HG03175 (cell line): ENCODE data around the gene SCN4A.
A peak's percentile ranks its signal among the peaks of the same experiment; 100 is the strongest.
"Not testable (repeated sequence)": the region's sequence is repeated elsewhere in the genome, so short reads cannot be mapped to it uniquely, and the experiment has no call there.

Experiments
- ATAC-seq: cut with Tn5 transposase; IDR thresholded peaks from one replicate; pipeline ENCODE4 v1.9.1; 2021; ENCODE audit warnings: mild to moderate bottlenecking, moderate library complexity; ENCODE audit not compliant: unreplicated experiment

The SCN4A gene

GRCh38 chr17:63986821-63987220 lies 14.1 kb upstream of the SCN4A start:
- no peak for ATAC-seq

GRCh38 chr17:63985387-63986140 lies 12.8 kb upstream of the SCN4A start:
- no peak for ATAC-seq

- ATAC-seq: no peak
These were observed 12.1 kb upstream of the SCN4A start for GRCh38 chr17:63984651-63985386.

GRCh38 chr17:63984236-63984635 lies 11.5 kb upstream of the SCN4A start:
- no peak for ATAC-seq

- no peak for ATAC-seq
These were observed 10.6 kb upstream of the SCN4A start for GRCh38 chr17:63983320-63983719.

GRCh38 chr17:63982641-63983040 lies 9.9 kb upstream of the SCN4A start:
- ATAC-seq: not testable (repeated sequence)

GRCh38 chr17:63978272-63979200 lies 5.8 kb upstream of the SCN4A start:
- no peak for ATAC-seq

- no peak for ATAC-seq
These were observed 4.0 kb upstream of the SCN4A start for GRCh38 chr17:63976702-63977101.

- no peak for ATAC-seq
These were observed 2.9 kb upstream of the SCN4A start for GRCh38 chr17:63975541-63976092.

- no peak for ATAC-seq
These were observed 2.0 kb upstream of the SCN4A start for GRCh38 chr17:63974594-63975192.

GRCh38 chr17:63973930-63974593 lies 1.3 kb upstream of the SCN4A start:
- no peak for ATAC-seq

- no peak for ATAC-seq
These were observed 529 bp upstream of the SCN4A start for GRCh38 chr17:63973247-63973646.

- ATAC-seq: no peak
These were observed 3.4 kb downstream of the SCN4A start for GRCh38 chr17:63969278-63969677.

- no peak for ATAC-seq
These were observed 4.8 kb downstream of the SCN4A start for GRCh38 chr17:63967953-63968352.

- ATAC-seq: peak; percentile 77
These were observed 6.0 kb downstream of the SCN4A start for GRCh38 chr17:63966646-63967264.

GRCh38 chr17:63963123-63963522 lies 9.6 kb downstream of the SCN4A start:
- no peak for ATAC-seq

GRCh38 chr17:63962298-63962744 lies 10.4 kb downstream of the SCN4A start:
- no peak for ATAC-seq

- ATAC-seq: no peak
These were observed 11.1 kb downstream of the SCN4A start for GRCh38 chr17:63961355-63962212.

- ATAC-seq: no peak
These were observed 12.3 kb downstream of the SCN4A start for GRCh38 chr17:63960430-63960829.
